HG02759 (cell line): ENCODE data around the gene ENPP7.

Experiments
- ATAC-seq: cut with Tn5 transposase; IDR thresholded peaks from one replicate; pipeline ENCODE4 v1.9.1; 2021; ENCODE audit warnings: mild to moderate bottlenecking, moderate library complexity; ENCODE audit not compliant: unreplicated experiment

The ENPP7 gene

DNA sequence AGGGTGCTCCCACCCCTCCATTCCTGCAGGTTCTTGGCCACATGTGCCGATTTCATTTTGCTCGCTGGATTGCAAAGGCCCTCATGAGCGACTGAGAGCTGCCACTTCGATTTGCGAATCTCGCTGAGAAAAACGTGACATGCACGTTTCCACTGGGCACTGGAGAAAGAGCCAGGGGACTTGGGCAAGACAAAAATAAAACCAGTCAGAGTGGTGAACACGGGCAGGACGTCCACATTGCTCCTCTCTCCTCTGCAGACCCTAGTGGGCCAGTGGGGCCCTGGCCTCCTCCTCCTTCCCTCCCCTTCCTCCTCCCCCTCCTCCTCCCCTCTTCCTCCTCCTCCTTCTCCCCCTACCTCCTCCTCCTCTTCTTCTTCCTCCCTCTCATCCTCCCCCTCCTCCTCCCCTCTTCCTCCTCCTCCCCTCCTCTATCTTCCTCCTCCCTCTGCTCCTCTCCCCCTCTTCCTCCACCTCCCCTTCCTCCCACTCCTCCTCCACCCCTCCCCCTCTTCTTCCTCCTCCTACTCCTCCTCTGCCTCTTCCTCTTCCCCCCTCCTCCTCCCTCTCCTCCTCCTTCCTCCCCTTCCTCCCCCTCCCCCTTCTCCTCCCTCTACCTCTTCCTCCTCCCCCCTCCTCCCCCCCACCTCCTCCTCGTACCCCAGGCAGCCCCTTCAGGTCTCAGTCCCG lies 28.1 kb upstream of the ENPP7 start:
- ATAC-seq, result no peak

DNA sequence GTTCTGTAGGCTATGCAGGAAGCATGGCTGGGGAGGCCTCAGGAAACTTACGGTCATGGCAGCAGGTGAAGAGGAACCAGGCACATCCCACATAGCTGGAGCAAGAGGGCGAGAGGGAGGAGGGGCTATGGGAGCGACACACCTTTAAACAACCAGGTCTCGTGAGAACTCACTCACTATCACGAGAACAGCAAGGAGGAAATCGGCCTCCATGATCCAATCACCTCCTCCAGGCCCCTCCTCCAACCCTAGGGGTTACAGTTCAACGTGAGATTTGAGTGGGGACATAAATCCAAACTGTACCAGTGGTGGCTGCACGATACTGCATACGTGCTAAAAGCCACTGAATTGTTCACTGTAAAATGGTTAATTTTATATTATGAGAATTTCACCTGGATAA lies 26.1 kb upstream of the ENPP7 start:
- ATAC-seq, result no peak

DNA sequence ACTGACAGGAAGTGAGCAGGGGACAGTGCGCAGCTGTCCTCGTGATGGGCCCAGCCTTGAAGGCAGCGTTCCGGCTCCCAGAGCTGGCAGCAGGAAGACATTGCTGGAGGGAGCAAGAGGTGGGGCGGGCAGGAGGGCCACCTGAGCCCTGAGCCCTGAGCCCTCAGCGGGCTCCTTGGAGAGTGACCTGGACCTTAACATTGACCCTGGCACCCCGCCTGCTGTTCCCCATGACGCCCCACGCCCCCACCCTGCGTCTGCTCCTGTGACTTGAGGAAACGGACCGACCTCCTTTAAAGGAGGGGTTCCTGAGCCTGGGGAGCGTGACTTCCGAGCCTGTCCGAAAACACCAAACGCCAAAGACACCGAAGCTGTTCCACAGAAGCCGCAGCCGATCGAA lies 25.1 kb upstream of the ENPP7 start:
- ATAC-seq, result no peak

DNA sequence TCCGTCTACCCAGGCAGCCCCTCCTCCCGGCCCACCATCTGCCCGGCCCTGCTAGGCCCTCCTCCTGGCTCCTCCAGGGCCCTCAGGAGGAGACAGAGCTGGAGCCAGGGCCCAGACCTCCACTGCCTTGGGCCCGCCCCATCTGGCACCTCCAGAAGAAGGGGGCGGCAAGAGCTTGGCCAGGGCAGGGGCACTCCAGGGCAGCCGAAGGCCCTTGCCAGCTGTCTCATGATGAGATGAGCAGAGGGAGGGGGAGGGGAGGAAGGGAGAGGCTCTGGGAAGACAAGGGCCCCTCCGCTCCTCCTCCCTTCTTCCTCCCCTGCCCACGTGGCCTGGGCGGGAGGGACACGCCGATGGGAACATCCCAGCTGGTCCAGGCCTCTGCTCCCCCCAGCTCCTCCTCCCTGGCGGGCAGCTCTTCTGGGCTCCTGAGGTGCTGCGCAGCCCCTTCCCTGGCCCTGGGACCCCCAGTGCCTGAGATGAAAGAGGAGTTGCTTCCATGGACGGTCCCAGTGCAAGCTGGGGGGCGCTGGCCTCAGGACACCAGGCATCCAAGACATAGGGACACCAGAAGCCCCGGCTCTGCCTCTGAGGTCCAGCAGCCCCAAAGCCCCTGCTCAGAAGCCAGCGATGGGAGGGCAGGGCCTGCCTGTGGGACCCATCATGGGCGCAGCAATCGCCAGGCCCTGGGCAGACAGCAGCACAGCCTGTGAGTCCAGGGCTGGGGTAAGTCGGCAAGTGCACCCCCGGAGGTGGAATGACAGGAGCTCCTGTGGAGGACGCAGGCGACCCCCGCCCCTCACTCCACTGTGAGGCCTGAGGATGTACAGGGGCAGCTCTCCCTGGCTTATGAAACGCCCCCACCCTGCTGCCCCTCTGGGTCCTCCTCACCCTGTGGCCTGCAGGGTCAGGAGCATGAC lies 23.6 kb upstream of the ENPP7 start:
- ATAC-seq, result no peak

DNA sequence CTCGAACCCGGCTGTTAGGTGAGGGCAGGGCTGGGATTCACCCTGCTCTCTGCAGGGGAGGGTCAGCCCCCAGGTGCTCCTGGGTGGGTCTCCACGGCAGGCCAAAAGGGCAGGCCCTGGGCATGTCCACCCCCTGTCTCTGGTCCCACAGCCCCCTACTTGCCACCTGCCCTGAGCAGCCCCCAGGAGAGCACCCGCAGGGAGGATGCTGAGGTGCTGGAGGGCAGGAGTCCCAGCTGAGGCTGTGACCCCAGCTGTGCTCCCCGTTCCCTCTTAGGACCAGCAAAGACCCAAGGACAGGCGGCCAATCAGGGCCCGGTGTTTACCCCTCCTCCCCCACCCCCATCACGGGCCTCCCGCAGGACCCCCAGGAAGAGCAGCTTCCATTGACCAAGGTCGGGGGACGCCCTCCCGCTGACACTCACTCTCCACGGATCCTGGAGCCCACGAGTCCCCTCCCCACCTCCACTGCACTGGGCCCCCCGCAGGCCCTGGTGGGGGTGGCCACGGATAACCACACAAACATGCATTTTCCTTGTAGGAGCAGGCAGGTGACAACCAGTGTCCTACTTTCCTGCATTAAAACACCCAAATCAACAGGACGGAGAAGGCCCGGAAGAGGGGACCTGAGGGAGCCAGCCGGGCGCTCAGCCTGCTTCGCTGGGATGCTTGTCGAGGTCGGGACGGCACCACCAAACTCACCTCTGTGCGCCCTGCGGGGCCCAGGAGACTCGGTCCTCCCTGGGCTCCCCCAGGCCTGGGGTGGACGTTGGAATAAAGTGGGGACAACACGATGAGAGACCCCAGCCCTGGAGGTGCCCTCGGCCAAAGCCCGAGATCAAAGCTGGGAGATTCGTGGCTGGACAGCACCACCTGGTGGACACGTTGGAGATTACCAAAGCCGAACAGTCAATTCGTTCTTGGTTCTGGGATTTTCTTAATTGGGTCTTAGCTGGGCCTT lies 22.5 kb upstream of the ENPP7 start:
- ATAC-seq, result no peak

DNA sequence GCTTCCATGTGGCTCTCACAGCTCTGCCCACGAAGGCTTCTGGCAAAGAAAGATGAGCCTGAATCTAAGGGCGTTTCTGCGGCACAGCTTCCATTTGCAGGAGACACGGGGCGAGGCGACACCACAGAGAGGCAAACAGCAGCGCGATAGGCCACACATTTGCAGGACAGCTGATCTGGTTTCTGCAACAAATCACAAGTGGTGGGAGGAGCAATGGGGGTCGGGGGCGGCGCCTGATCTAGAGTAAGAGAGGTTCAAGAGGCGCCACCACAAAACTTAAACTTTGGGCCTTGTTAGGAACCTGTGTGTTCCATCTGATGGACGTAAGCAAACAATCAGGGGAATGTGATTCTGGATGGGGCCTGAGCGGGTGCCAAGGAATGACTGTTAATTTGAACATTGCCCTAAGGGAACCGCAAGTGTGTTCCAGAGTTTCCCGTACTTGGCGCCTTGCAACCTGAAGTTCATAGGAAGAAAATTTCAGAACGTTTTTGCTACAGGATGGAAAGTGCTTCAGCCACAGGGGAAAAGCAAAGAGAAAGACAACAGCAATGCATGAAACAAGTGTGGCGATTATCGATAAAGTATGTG lies 18.9 kb upstream of the ENPP7 start:
- ATAC-seq, result no peak

DNA sequence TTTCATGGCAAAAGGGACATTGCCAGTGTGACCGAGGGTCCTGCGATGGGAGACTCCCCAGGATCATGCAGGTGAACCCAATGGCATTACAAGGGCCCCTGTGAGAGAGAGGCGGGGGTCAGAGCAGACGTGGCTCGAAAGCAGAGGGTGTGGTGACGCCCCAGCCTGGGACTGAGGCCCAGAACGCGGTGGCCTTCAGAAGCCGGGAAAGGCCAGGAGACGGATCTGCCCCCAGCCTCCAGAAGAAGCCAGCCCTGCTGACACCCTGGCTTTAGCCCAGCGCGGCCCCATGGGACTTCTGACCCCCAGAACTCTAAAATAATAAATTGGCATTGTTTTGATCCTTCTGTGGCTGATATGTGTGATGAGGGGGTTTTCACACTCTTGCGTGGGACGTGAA lies 17.4 kb upstream of the ENPP7 start:
- no peak for ATAC-seq

DNA sequence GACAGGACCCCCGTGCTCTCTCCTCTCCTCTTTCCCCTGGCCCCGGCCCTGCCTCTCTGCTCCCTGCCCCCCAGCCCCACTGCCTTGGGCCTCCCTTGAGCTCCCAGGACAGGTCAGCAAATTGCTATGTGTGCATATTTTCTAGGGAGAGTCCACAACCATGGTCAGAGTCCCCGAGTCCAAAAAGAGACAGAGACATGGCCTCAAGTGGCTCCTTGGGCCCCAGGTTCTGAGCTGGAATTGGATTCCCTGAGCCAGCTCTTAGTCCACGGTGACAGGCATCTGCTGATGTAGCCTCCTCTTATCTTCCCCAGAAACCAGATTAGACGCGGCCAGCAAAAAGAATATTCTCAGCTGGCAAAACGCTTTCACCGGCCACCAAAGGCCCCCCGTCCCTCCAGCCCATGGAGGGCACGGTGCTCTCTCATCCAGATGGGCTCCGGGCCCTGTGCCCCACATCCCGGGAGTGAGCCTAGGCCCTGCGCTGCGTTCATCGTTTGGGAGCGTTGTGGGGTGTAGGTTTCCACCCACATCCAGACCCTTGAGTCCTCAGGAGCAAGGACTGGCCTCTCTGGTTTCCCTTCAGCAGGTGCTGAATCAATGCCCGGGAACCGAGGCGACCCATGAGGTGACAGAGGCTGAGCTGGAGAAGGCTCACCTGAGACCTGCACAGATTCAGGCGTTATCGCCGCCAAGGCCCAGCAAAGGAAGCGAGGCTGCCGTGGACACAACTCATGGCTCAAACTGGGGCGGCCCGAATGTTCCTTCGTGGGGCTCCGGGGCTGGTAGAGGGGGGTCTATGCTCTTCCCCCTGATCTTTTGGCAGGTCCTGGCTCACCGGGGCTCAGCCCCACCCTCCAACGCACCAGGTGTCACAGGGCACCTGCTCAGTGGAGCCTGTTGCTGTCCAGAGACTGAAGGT lies 16.3 kb upstream of the ENPP7 start:
- no peak for ATAC-seq

DNA sequence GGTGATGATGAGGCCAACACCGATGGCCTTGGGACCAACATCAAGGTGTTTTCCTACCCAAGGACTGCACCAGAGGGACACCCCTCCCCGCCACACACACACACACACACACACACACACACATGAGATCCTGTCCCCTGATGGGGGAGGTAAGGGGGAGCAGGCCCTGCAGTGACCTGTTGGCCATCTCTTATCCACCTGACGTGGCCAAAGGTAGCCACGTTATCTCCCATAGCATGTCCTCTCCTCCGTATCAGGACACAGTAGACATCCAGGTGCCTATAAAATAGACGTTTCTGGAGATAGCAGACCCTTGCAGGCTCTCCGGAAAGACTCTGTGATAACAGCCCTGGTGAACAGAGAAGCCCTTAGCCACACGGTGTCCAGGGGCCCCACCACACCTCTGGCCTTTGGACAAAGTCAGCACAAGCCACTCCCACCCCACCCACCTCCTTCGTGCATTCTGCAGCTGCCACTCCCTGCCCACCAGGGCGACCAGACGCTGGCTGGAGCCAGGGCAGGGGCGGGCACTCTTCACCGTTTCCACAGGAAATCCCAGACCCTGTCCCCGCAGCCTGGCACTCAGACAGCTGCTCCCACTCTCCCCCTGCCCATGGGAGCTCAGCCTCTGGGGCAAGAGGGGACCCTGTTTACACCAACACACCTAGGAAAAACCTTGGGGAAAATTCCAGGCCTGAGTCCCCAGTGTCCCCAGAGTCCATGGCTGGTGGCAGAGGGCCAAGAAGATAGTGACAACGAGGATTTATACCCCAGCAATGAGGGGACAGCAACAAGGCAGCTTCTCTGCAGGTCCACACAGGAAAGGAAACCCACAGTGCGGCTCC lies 15.4 kb upstream of the ENPP7 start:
- ATAC-seq, result no peak

DNA sequence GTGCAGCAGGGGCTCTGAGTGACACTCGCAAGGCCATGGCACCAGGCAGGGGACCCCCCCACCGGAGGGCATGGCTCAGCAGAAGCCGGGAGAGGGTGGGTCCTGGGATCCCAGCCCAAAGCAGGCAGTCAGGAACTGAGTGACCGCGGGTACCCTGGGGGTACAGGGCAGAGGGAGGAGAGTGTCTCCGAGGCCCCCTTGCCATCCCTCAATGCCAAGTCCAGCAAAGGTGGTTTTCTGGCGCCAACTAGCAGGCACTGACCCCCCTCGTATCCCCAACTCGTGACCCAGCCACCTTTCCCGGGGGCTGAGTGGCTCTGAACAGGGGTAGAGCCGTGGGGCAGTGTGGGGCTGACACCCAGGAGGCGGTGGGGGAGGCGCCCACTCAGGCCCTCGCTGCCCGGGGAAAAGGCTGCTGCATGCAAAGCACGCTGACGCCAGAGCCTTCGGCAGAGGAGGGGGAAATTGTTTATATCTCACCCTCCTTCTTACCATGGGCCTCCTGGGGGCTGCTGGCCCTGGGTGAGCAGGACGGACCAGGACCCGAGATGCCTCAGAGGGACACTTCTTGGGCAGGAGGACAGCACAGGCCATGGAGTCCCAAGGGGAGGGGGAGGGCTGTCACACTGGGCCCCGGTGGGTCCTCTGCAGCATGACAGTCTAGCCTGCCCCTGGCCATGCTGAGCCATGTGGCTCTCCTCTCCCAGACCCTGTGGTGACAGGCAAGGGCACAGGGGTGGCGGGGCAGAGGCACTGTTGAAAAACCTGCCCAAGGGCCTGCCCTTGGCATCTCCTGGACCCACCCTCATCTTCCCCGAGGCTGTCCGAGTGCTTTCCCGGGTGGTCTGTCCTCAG lies 14.6 kb upstream of the ENPP7 start:
- ATAC-seq, result no peak

DNA sequence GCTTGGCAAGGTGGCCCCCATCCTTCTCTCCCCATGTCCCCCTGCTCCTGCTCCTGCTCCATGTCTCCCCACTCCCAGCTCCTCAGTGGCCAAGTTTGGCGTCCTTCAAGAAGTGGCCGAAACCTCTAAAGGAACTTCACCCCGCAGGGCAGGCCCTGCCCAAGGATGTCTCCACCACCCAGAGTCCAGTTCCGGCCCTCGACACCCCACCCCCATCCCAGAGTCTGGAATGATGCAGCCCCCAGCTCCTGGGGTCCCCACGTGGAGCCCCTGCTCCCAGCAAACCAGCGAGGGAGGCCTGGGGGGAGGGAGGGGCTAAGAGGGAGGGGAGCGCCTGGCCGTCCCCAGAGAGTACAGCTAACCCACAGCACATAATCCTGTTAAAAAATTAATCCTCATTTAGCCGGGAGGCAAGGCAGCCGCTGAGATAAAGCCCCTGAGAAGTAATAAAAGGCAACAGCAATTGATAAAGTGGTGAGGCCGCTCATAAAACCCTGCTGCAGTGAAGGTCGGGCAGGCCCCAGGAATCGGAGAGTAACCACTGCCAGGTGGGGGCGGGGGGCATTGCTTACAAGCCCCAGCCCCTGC lies 9.9 kb upstream of the ENPP7 start:
- no peak for ATAC-seq

DNA sequence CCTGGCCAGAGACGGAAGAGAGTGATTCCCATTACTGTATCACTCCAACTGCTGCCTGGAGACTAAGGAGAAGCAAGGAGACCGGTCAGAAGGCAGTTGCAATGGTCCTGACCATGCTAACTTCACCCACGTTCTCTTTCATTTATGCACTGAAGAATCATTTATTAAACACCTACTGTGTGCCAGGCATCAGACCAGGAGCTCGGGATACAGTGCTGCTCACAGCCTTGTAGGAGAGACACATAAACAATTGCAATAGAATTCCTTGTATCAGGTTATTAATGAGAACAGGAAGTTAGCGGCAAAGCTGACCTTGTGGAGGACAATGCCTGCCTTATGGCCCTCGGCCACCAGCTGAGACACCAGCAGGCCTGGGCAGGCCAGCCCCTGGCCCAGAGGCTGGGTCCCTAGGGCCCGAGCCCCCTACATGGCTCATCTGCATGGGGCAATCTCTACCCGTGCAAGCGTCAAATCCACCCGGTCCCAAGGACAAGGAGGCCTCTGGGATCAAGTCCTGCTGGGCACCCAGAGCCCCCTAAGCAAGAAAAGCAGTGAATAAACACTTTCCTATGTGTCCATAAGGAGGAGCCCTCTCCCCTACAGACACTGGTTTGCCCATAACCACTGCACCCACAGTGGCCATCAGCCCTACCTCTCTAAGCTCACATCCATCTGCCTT lies 8.6 kb upstream of the ENPP7 start:
- ATAC-seq, result no peak

DNA sequence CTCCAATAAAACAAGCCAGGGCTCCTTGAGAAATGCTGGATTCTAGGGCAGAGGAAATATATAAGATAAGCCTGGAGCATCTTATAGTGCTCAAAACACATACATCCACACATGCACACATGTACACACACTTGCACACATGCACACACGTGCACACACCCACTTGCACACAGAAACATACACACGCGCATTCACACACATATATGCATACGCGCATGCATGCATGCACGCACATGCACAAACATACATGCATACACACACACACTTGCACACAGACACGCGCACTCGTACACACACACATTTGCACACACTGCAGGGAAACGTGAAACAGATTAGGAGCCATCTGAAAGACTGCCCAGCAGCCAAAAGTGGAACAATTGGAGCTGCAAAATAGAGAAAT lies 8.0 kb upstream of the ENPP7 start:
- ATAC-seq, result no peak

DNA sequence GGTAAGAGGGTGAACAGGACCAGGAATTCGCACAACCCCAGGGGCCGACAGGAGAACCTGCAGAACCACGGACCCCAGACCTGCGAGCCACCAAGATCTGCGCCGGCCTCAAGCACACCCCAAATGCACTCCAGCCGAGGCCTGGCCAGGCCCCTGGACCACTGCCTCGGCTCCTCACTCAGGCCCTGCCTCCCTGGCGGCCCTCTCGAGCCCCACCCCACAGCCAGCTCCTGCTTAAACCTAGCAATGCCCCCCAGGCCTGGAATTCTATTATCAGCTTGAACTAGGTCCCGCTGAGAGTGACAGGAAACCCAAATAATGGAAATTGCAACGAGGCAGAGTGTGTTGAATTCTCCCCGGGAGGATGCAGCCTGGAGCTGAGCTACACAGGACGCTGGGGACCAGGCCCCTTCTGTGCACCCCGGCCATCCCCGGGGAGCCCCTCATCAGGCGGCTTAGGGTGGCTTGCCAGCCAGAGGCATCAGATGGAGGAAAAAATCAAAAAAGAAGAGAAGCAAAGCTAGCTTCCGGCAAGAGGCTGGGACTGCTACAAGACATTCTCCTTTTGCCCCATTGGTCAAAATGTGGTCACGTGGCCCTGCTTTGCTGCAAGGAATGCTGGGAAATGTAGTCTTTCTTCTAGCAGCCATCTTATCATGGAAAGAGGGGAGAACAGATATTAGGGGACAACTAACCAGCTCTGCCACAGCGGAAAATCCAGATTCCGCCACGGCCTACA lies 2.4 kb upstream of the ENPP7 start:
- no peak for ATAC-seq

DNA sequence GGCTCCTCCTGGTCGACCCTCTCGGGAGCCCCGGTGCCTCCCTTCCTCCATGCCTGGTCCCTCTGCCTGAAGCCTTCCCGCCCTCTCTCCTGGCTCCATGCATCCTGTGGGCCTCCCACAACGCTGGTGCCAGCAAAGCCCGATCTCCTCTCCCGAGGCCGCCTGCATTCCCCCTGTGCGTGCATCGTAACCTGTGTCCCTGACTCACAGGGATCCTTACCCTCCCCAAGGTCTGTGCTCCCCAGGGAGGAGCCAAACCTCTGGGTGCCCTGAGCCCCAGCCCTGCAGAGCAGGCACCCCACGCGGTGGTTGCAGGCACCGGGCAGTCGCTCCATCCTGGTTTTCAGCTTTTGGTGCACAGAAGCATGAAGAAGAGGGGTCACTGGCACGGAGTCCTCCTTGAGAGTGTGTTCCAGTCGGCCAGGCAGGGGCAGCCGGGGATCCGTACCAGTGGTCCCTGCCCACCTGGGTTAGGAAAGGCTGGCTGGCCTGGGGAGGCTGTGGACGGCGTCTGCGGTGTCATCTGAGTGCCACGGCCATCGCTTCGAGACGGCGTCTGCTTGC lies 1.8 kb upstream of the ENPP7 start:
- no peak for ATAC-seq

DNA sequence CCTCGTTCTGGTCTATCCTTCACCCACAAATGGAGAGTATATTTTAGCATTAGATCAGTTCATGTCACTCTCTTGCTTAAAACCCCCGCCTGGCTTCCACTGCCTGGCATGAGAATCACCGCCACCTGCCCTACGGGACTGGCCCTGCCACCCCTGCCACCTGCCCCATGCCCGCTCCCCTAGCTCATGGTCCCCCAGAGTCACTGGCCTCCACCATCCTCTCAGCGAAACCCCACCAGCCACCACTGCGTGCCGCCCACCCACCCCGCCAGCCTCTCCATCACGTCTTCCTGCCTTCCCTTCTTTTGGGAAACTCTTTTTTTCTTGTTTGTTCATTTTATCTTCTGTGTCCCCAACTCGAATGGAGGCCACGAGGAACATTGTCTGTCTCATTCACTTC lies 982 bp upstream of the ENPP7 start:
- no peak for ATAC-seq
